Mammary epithelial cell (primary cell): ENCODE measurements around the gene STYK1.

Experiments used
- EZH2 ChIP-seq: IDR thresholded peaks from 2 replicates; pipeline ENCODE4 v1.6.1; 2012; ENCODE audit warnings: low read length, inconsistent platforms, borderline replicate concordance
- TF ChIP-seq, protein P1 (sequence below), 2 donors: IDR thresholded peaks in 1 of 2; conservative IDR thresholded peaks in 1 of 2; 2 replicates each; pipeline ENCODE4 v1.5.1; 2011 to 2012; ENCODE audit warnings: inconsistent platforms in 2 of 2, low read length in 2 of 2, mild to moderate bottlenecking in 2 of 2, control low read depth in 1 of 2, low read depth in 1 of 2; ENCODE audit not compliant: insufficient read depth in 1 of 2; ENCODE audit errors: extremely low read depth in 1 of 2

GRCh38 chr12:10612984-10613348, 60.9 kb downstream of the STYK1 start:
- TF ChIP-seq, protein P1, sequence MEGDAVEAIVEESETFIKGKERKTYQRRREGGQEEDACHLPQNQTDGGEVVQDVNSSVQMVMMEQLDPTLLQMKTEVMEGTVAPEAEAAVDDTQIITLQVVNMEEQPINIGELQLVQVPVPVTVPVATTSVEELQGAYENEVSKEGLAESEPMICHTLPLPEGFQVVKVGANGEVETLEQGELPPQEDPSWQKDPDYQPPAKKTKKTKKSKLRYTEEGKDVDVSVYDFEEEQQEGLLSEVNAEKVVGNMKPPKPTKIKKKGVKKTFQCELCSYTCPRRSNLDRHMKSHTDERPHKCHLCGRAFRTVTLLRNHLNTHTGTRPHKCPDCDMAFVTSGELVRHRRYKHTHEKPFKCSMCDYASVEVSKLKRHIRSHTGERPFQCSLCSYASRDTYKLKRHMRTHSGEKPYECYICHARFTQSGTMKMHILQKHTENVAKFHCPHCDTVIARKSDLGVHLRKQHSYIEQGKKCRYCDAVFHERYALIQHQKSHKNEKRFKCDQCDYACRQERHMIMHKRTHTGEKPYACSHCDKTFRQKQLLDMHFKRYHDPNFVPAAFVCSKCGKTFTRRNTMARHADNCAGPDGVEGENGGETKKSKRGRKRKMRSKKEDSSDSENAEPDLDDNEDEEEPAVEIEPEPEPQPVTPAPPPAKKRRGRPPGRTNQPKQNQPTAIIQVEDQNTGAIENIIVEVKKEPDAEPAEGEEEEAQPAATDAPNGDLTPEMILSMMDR (conservative IDR thresholded peaks at IDR 0.05 in 1 of 2, IDR thresholded peaks at IDR 0.05 in 1 of 2; ENCODE audit: extremely low read depth in 1 of 2, insufficient read depth in 1 of 2, low read depth in 1 of 2, low read length in 2 of 2): no peak
- TF ChIP-seq EZH2: no peak
